Fibroblast of lung (primary cell): ENCODE data around the gene NOVA2. TPM values are rescaled to one million over a fixed set of nuclear protein-coding genes. Genes with fewer than 3 reads are reported as not detected.

Source experiments
- DNase-seq, 2 donors: peaks; one replicate each; pipeline versions ENCODE4 v3.0.0 to v3.0.0-alpha.2; 2010; ENCODE audit warnings: low read depth in 2 of 2
- H2AFZ ChIP-seq: 2 replicates; pipeline ENCODE4 v1.5.1; 2012; ENCODE audit warnings: low read length, control low read depth, inconsistent platforms
- H3K27ac ChIP-seq: 2 replicates; pipeline ENCODE4 v1.5.1; 2011; ENCODE audit warnings: low read length, control low read depth; ENCODE audit not compliant: insufficient read depth
- H3K27me3 ChIP-seq: 2 replicates; pipeline ENCODE4 v1.5.1; 2011; ENCODE audit warnings: mild to moderate bottlenecking, low read length; ENCODE audit not compliant: control insufficient read depth, insufficient read depth
- H3K36me3 ChIP-seq: 2 replicates; pipeline ENCODE4 v1.5.1; 2011; ENCODE audit warnings: low read length; ENCODE audit not compliant: control insufficient read depth, insufficient read depth
- H3K4me1 ChIP-seq: 2 replicates; pipeline ENCODE4 v1.5.1; 2011; ENCODE audit warnings: low read length; ENCODE audit not compliant: control insufficient read depth, insufficient read depth; ENCODE audit errors: extremely low read depth
- H3K4me2 ChIP-seq: 2 replicates; pipeline ENCODE4 v1.5.1; 2011; ENCODE audit warnings: low read length, control low read depth; ENCODE audit not compliant: insufficient read depth; ENCODE audit errors: extremely low read depth
- H3K4me3 ChIP-seq, 4 experiments: fragments of 200-600 bp in 1 of 4; sonication (generic) in 1 of 4; replicated peaks in 1 of 4; 2 replicates each; pipeline ENCODE4 v1.5.1; 2011 to 2016; ENCODE audit warnings: low read length in 4 of 4, low read depth in 3 of 4, mild to moderate bottlenecking in 3 of 4, control low read depth in 2 of 4, inconsistent platforms in 1 of 4, mixed read lengths in 1 of 4; ENCODE audit not compliant: insufficient read depth in 1 of 4; ENCODE audit errors: control extremely low read depth in 1 of 4
- H3K79me2 ChIP-seq: 2 replicates; pipeline ENCODE4 v1.5.1; 2012; ENCODE audit warnings: mild to moderate bottlenecking, low read length, inconsistent platforms; ENCODE audit not compliant: control insufficient read depth, insufficient read depth
- H3K9ac ChIP-seq: 2 replicates; pipeline ENCODE4 v1.5.1; 2011; ENCODE audit warnings: mild to moderate bottlenecking, low read length, control low read depth; ENCODE audit not compliant: insufficient read depth
- H3K9me3 ChIP-seq: 2 replicates; pipeline ENCODE4 v1.5.1; 2012; ENCODE audit warnings: low read depth, low read length; ENCODE audit not compliant: control insufficient read depth, insufficient read depth
- H4K20me1 ChIP-seq: 2 replicates; pipeline ENCODE4 v1.5.1; 2011; ENCODE audit warnings: low read length; ENCODE audit not compliant: control insufficient read depth, insufficient read depth; ENCODE audit errors: extremely low read depth
- EZH2 ChIP-seq: IDR thresholded peaks from 2 replicates; pipeline ENCODE4 v1.5.1; 2012; ENCODE audit warnings: low read length, control low read depth, mild to moderate bottlenecking; ENCODE audit errors: missing control alignments
- polyA plus RNA-seq, 2 donors: library from polyadenylated mRNA; depleted of rRNA in 1 of 2; stranded (reverse) in 1 of 2; unstranded in 1 of 2; fragments of >200 nt; gene quantifications; 2 replicates each; pipeline ENCODE4 v1.2.1, GENCODE V29; 2011 to 2012; ENCODE audit warnings: missing spikeins in 1 of 2
- total RNA-seq: library from RNA; depleted of rRNA; stranded (reverse); fragments of >200 nt; gene quantifications from 2 replicates; pipeline ENCODE4 v1.2.1, GENCODE V29; 2014
- TF ChIP-seq, protein P1 (sequence below), 2 donors: IDR thresholded peaks in 1 of 2; conservative IDR thresholded peaks in 1 of 2; 1 replicate in 1 of 2; 2 replicates in 1 of 2; pipeline ENCODE4 v1.5.1; 2011 to 2012; ENCODE audit warnings: low read length in 2 of 2, control low read depth in 1 of 2, inconsistent platforms in 1 of 2, low read depth in 1 of 2, mild to moderate bottlenecking in 1 of 2

Gene NOVA2
- total and polyA plus RNA-seq, 2 donors (not counting 1 experiment from before 2014, with no cell fraction given) = 0.01 TPM; not detected in 1

DNA sequence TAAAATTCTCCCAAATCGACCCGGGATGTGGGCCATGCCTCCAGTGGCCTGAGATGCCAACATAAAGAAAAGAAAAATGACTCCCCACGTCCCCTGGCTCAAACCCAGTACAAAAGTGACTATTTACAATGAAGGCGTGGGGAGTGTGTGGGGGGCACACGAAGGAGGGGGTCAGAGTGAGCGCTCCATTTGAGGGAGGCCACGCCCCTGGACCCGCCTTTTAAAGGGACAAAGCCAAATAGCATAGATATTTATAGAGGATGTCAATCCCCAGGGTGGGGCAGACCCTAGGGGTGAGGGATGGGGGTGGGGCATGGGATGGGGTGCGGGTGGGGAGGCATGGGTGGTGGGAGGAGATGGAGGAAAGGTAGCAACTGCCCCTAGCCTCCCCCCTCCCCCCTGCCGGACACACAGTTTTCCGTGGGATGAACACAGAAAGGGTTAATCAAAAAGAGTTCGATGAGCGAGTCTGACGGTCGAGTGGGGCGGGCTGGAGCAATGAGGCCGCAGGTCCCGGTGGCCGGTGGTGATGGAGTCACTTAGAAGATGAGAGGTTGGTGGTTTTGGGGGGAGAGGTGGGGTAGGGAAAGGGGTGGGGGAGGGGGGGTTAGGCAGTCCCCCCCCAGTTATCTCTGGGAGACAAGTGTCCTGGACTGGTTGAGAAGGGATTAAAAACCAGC lies 39.0 kb downstream of the NOVA2 start:
- H3K36me3 ChIP-seq = no peaks in the 10 kb centered on the region
- H4K20me1 ChIP-seq = no peaks in the 10 kb centered on the region
- no peaks in the 10 kb centered on the region for H3K4me1 ChIP-seq
- H2AFZ ChIP-seq = no peak overlapping the region
- DNase-seq = no peak
- H3K4me3 ChIP-seq = no peak overlapping the region
- peaks cover 4% of the 10 kb centered on the region for H3K27me3 ChIP-seq
- no peak for TF ChIP-seq EZH2
- TF ChIP-seq, protein P1, sequence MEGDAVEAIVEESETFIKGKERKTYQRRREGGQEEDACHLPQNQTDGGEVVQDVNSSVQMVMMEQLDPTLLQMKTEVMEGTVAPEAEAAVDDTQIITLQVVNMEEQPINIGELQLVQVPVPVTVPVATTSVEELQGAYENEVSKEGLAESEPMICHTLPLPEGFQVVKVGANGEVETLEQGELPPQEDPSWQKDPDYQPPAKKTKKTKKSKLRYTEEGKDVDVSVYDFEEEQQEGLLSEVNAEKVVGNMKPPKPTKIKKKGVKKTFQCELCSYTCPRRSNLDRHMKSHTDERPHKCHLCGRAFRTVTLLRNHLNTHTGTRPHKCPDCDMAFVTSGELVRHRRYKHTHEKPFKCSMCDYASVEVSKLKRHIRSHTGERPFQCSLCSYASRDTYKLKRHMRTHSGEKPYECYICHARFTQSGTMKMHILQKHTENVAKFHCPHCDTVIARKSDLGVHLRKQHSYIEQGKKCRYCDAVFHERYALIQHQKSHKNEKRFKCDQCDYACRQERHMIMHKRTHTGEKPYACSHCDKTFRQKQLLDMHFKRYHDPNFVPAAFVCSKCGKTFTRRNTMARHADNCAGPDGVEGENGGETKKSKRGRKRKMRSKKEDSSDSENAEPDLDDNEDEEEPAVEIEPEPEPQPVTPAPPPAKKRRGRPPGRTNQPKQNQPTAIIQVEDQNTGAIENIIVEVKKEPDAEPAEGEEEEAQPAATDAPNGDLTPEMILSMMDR (conservative IDR thresholded peaks at IDR 0.05 in 1 of 2, IDR thresholded peaks at IDR 0.05 in 1 of 2; ENCODE audit: low read depth in 1 of 2, low read length in 2 of 2) = no peak
- no peak overlapping the region for H3K9ac ChIP-seq
- H3K27ac ChIP-seq = no peak overlapping the region
- no peaks in the 10 kb centered on the region for H3K79me2 ChIP-seq
- no peak overlapping the region for H3K4me2 ChIP-seq
- H3K9me3 ChIP-seq = no peaks in the 10 kb centered on the region

DNA sequence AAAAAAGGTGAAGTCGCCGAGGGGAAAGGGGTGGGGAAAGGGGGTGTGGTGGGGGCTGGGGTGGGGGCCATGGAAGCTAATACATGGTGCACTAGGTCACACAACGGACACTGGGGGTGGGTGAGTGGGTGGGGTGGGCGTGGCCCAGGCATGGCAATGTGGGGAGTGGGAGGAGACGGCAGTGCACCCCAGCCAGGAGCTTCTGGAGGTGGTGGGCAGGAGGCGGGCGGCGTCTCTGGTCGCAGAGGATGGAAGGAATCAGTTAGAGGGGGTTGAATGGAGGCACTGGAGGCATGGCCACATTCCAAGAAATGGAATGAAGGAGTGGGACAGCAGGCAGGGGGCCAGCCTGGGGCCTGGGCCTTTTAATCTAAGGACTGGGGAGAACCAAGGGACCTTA lies 39.9 kb downstream of the NOVA2 start:
- no peak for DNase-seq
- H3K36me3 ChIP-seq = no peaks in the 10 kb centered on the region
- no peak overlapping the region for H3K9ac ChIP-seq
- H4K20me1 ChIP-seq = no peaks in the 10 kb centered on the region
- no peak overlapping the region for H3K27ac ChIP-seq
- no peaks in the 10 kb centered on the region for H3K79me2 ChIP-seq
- H3K4me1 ChIP-seq = no peaks in the 10 kb centered on the region
- H3K4me2 ChIP-seq = no peak overlapping the region
- H3K9me3 ChIP-seq = no peaks in the 10 kb centered on the region
- peaks cover 4% of the 10 kb centered on the region for H3K27me3 ChIP-seq
- no peak for TF ChIP-seq EZH2
- TF ChIP-seq, protein P1 (conservative IDR thresholded peaks at IDR 0.05 in 1 of 2, IDR thresholded peaks at IDR 0.05 in 1 of 2; ENCODE audit: low read depth in 1 of 2, low read length in 2 of 2) = no peak
- H2AFZ ChIP-seq = no peak overlapping the region
- no peak overlapping the region for H3K4me3 ChIP-seq

DNA sequence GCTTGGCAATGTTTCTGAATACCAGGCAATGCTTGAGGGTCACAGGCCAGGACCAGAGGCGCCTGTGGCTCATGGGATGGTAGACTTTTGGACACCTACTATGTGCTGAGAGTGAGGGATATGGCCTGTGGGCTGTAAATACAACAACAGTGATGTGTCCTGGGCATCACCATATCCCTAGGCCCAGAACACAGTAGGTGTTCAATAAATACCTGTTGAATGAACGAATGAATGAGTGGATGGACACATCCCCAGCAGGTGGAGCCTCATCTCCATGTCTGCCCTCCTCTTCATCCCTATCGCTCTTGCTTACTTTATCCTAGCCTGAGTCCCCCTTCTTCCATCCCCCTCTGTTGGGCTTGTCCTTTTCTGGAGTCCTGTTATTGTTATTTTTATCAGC lies 42.6 kb downstream of the NOVA2 start:
- Histone ChIP-seq H3K27ac (no peak overlapping the region), H3K4me2 (no peak overlapping the region), H3K27me3 (peaks cover 2% of the 10 kb centered on the region), H3K9ac (no peak overlapping the region), H3K4me3 (no peak overlapping the region), H3K79me2 (no peaks in the 10 kb centered on the region), H3K9me3 (no peaks in the 10 kb centered on the region), H3K4me1 (peaks cover 3% of the 10 kb centered on the region), H4K20me1 (no peaks in the 10 kb centered on the region), H2AFZ (no peak overlapping the region), H3K36me3 (no peaks in the 10 kb centered on the region)
- TF ChIP-seq, protein P1 (conservative IDR thresholded peaks at IDR 0.05 in 1 of 2, IDR thresholded peaks at IDR 0.05 in 1 of 2; ENCODE audit: low read depth in 1 of 2, low read length in 2 of 2) = no peak
- no peak for TF ChIP-seq EZH2
- no peak for DNase-seq
